GM12878 (cell line): Measurements from ENCODE around the gene BCL11A. TPM values are rescaled to one million over a fixed set of nuclear protein-coding genes. Genes with fewer than 3 reads are reported as not detected.

Source experiments
- BACH1 ChIP-seq: fragments of 450-650 bp; IDR thresholded peaks from 2 replicates; pipeline ENCODE4 v1.6.1; 2017; ENCODE audit warnings: mild to moderate bottlenecking, borderline replicate concordance
- BMI1 ChIP-seq: fragments of 450-650 bp; IDR thresholded peaks from 2 replicates; pipeline ENCODE4 v1.6.1; 2016; ENCODE audit warnings: mild to moderate bottlenecking, moderate library complexity, borderline replicate concordance
- CBX3 ChIP-seq: fragments of 200-600 bp; sonication (generic); IDR thresholded peaks from 2 replicates; pipeline ENCODE4 v1.6.1; 2016; ENCODE audit warnings: low read depth, borderline replicate concordance
- CBX5 ChIP-seq: sonication (generic); IDR thresholded peaks from 2 replicates; pipeline ENCODE4 v1.6.1; 2016; ENCODE audit warnings: low read depth, moderate library complexity, mild to moderate bottlenecking, inconsistent platforms
- CREM ChIP-seq: IDR thresholded peaks from 2 replicates; pipeline ENCODE4 v1.6.1; 2014; ENCODE audit warnings: antibody characterized with exemption, low read depth
- E2F4 ChIP-seq: IDR thresholded peaks from 2 replicates; pipeline ENCODE4 v1.6.1; 2012; ENCODE audit warnings: low read depth, low read length, improper control_type of control experiment
- EP300 ChIP-seq, 2 experiments: fragments of 150-350 bp in 1 of 2; IDR thresholded peaks; 2 replicates each; pipeline ENCODE4 v1.6.1; 2011 to 2012; ENCODE audit warnings: low read depth in 2 of 2, low read length in 2 of 2, borderline replicate concordance in 1 of 2, improper control_type of control experiment in 1 of 2, inconsistent platforms in 1 of 2; ENCODE audit not compliant: control insufficient read depth in 1 of 2
- ESRRA ChIP-seq: IDR thresholded peaks from 2 replicates; pipeline ENCODE4 v1.6.1; 2012; ENCODE audit warnings: mild to moderate bottlenecking, low read length, improper control_type of control experiment
- HDGF ChIP-seq: fragments of 450-650 bp; IDR thresholded peaks from 2 replicates; pipeline ENCODE4 v1.6.1; 2016; ENCODE audit warnings: antibody characterized with exemption
- JUNB ChIP-seq: IDR thresholded peaks from 2 replicates; pipeline ENCODE4 v1.6.1; 2016; ENCODE audit warnings: antibody characterized with exemption, mild to moderate bottlenecking
- MEF2A ChIP-seq: IDR thresholded peaks from 2 replicates; pipeline ENCODE4 v1.6.1; 2011; ENCODE audit warnings: low read depth, mild to moderate bottlenecking, low read length, moderate library complexity; ENCODE audit not compliant: insufficient read depth
- MTA2 ChIP-seq: fragments of 450-650 bp; IDR thresholded peaks from 2 replicates; pipeline ENCODE4 v1.6.1; 2016; ENCODE audit warnings: low read depth, mild to moderate bottlenecking, moderate library complexity
- MXI1 ChIP-seq: fragments of 150-350 bp; IDR thresholded peaks from 2 replicates; pipeline ENCODE4 v1.6.1; 2011; ENCODE audit warnings: low read depth, mild to moderate bottlenecking, inconsistent platforms, low read length, improper control_type of control experiment
- PAX5 ChIP-seq: IDR thresholded peaks from 2 replicates; pipeline ENCODE4 v1.6.1; 2011; ENCODE audit warnings: low read depth, low read length, borderline replicate concordance
- RCOR1 ChIP-seq: conservative IDR thresholded peaks from 2 replicates; pipeline ENCODE4 v1.6.1; 2012; ENCODE audit warnings: low read depth, low read length, improper control_type of control experiment
- RELA ChIP-seq: fragments of 450-650 bp; IDR thresholded peaks from 2 replicates; pipeline ENCODE4 v1.8.0; 2014; ENCODE audit warnings: borderline replicate concordance; ENCODE audit not compliant: partially characterized antibody
- SIN3A ChIP-seq: IDR thresholded peaks from 2 replicates; pipeline ENCODE4 v1.6.1; 2012; ENCODE audit warnings: low read depth, low read length, improper control_type of control experiment
- SMAD1 ChIP-seq: fragments of 450-650 bp; IDR thresholded peaks from 2 replicates; pipeline ENCODE4 v1.6.1; 2018; ENCODE audit warnings: mild to moderate bottlenecking, low read depth; ENCODE audit not compliant: partially characterized antibody
- SMARCA5 ChIP-seq: fragments of 450-650 bp; IDR thresholded peaks from 2 replicates; pipeline ENCODE4 v1.6.1; 2017; ENCODE audit warnings: mild to moderate bottlenecking
- SMC3 ChIP-seq: IDR thresholded peaks from 2 replicates; pipeline ENCODE4 v1.6.1; 2011; ENCODE audit warnings: low read length, improper control_type of control experiment, borderline replicate concordance
- STAT1 ChIP-seq: fragments of 450-650 bp; conservative IDR thresholded peaks from 2 replicates; pipeline ENCODE4 v1.6.1; 2014; ENCODE audit warnings: antibody characterized with exemption, mild to moderate bottlenecking
- SUPT20H ChIP-seq: IDR thresholded peaks from 2 replicates; pipeline ENCODE4 v1.6.1; 2011; ENCODE audit warnings: low read depth, mild to moderate bottlenecking, low read length, moderate library complexity, borderline replicate concordance; ENCODE audit not compliant: control insufficient read depth
- YY1 ChIP-seq: IDR thresholded peaks from 2 replicates; pipeline ENCODE4 v1.6.1; 2011; ENCODE audit warnings: low read depth, mild to moderate bottlenecking, low read length
- ZNF274 ChIP-seq: IDR thresholded peaks from one replicate; pipeline ENCODE4 v1.8.0; 2011; ENCODE audit not compliant: insufficient read length, insufficient read depth
- polyA plus RNA-seq, 11 experiments: library from polyadenylated mRNA; depleted of rRNA in 4 of 11; unstranded in 6 of 11; stranded (reverse) in 5 of 11; fragments of >200 nt; fragmentation: Nextera tagmentation in 4 of 11; fragmentation: Illumina TruSeq in 1 of 11; extraction: Ambion mirVana in 4 of 11; extraction: Trizol in 1 of 11; gene quantifications; 1 replicate in 1 of 11; 2 replicates in 10 of 11; pipeline versions ENCODE4 v1.2.1 to v1.2.3, GENCODE V29; 2011 to 2016; ENCODE audit warnings: inconsistent platforms in 2 of 11, missing spikeins in 2 of 11, low read depth in 1 of 11
- total RNA-seq, 4 experiments: library from RNA; depleted of rRNA in 3 of 4; stranded (reverse); fragments of >200 nt in 3 of 4; fragmentation: Illumina TruSeq in 1 of 4; extraction: Trizol in 1 of 4; gene quantifications; 2 replicates each; pipeline versions ENCODE4 v1.2.1 to v1.2.3, GENCODE V29; 2013 to 2021
- TF ChIP-seq, protein P1 (sequence below): IDR thresholded peaks from 2 replicates; pipeline ENCODE4 v1.6.1; 2012; ENCODE audit warnings: low read depth, low read length, improper control_type of control experiment
- TF ChIP-seq, protein P2 (sequence below): fragments of 450-650 bp; IDR thresholded peaks from 2 replicates; pipeline ENCODE4 v1.6.1; 2017; ENCODE audit warnings: borderline replicate concordance
- TF ChIP-seq, protein P3 (sequence below): fragments of 150-350 bp; IDR thresholded peaks from 2 replicates; pipeline ENCODE4 v1.6.1; 2014; ENCODE audit warnings: mild to moderate bottlenecking, low read depth, low read length

Gene BCL11A
- total and polyA plus RNA-seq, 10 of the 15 experiments (the other 5 are each of a cell fraction or from before 2014, with no cell fraction given) = 7.5 to 26.6 (median 11.1) TPM; not detected in 1

DNA sequence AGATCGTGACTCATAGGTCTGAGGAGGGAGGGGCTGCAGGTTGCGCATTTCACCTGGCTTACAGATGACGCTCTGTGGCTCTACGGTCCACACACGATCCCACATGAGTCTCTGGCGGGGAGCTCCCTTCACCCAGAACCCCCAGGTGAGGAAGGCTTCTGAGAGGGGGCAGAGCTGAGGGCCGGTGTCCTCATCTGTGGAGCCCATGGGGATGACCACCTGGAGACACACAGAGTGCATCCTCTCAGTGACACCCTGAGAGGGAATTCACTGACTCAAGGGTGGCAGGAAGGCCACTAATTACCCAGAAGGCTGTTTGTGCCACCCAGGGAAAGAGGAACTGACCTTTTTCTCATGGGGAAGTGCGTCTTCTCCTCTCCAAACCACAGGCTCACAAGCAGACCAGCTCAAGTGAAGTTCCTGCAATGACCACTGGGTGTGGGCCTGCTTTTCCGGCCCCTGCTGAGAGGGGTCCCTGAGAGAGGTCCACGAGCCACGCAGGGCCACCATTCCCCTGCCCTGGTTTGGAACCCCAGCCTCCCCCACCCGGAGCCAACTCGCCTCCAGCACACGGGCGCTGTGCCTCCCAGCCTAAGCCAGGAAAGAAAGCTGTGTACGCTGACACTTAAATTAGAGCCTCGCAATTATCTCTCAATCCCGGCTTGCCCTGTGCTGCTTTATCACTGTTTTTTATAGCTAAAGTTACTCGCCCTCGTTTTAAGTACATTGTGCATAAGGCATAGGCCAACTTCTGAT is 114.1 kb downstream of the BCL11A start (continued):
- TF ChIP-seq, protein P1, sequence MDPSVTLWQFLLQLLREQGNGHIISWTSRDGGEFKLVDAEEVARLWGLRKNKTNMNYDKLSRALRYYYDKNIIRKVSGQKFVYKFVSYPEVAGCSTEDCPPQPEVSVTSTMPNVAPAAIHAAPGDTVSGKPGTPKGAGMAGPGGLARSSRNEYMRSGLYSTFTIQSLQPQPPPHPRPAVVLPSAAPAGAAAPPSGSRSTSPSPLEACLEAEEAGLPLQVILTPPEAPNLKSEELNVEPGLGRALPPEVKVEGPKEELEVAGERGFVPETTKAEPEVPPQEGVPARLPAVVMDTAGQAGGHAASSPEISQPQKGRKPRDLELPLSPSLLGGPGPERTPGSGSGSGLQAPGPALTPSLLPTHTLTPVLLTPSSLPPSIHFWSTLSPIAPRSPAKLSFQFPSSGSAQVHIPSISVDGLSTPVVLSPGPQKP = no peak
- TF ChIP-seq EP300 (IDR thresholded peaks at IDR 0.05; ENCODE audit: borderline replicate concordance in 1 of 2, control insufficient read depth in 1 of 2, low read depth in 2 of 2, low read length in 2 of 2) = peak; percentile 64 to 98; a peak in 3 of 4 replicates
- no peak; the same call in 1 of the 2 replicates for TF ChIP-seq JUNB
- 0 out of 2 replicates have a peak, but pooled peaks have one; percentile 25 for TF ChIP-seq SMARCA5
- no peak for TF ChIP-seq ZNF274
- TF ChIP-seq BMI1 = no peak
- TF ChIP-seq, protein P2, sequence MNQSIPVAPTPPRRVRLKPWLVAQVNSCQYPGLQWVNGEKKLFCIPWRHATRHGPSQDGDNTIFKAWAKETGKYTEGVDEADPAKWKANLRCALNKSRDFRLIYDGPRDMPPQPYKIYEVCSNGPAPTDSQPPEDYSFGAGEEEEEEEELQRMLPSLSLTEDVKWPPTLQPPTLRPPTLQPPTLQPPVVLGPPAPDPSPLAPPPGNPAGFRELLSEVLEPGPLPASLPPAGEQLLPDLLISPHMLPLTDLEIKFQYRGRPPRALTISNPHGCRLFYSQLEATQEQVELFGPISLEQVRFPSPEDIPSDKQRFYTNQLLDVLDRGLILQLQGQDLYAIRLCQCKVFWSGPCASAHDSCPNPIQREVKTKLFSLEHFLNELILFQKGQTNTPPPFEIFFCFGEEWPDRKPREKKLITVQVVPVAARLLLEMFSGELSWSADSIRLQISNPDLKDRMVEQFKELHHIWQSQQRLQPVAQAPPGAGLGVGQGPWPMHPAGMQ = no peak
- TF ChIP-seq, protein P3, sequence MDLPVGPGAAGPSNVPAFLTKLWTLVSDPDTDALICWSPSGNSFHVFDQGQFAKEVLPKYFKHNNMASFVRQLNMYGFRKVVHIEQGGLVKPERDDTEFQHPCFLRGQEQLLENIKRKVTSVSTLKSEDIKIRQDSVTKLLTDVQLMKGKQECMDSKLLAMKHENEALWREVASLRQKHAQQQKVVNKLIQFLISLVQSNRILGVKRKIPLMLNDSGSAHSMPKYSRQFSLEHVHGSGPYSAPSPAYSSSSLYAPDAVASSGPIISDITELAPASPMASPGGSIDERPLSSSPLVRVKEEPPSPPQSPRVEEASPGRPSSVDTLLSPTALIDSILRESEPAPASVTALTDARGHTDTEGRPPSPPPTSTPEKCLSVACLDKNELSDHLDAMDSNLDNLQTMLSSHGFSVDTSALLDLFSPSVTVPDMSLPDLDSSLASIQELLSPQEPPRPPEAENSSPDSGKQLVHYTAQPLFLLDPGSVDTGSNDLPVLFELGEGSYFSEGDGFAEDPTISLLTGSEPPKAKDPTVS = no peak
- TF ChIP-seq SUPT20H = no peak
- peak; percentile 63; the same call in 1 of the 2 replicates for TF ChIP-seq RCOR1
- no peak for TF ChIP-seq MXI1
- TF ChIP-seq MEF2A = 0 out of 2 replicates have a peak, but pooled peaks have one; percentile 42
- no peak for TF ChIP-seq CBX3
- no peak for TF ChIP-seq E2F4
- peak; percentile 67 for TF ChIP-seq YY1
- TF ChIP-seq STAT1 = 0 out of 2 replicates have a peak, but pooled peaks have one; percentile 57
- TF ChIP-seq CREM = peak; percentile 74
- peak; percentile 92 for TF ChIP-seq PAX5
- TF ChIP-seq HDGF = peak; percentile 43; the same call in 1 of the 2 replicates
- peak; percentile 24 for TF ChIP-seq RELA
- peak; percentile 74 for TF ChIP-seq CBX5
- no peak for TF ChIP-seq SIN3A
- TF ChIP-seq SMAD1 = no peak
- no peak for TF ChIP-seq ESRRA
- TF ChIP-seq BACH1 = peak; percentile 93
- peak; percentile 96 for TF ChIP-seq MTA2
- peak; percentile 36; the same call in 1 of the 2 replicates for TF ChIP-seq SMC3
